ENCODE results near the gene ZNF827. TPM values are rescaled to one million over a fixed set of nuclear protein-coding genes. Genes with fewer than 3 reads are reported as not detected.

Gene ZNF827
- total and polyA plus RNA-seq, 2 of the 13 experiments (the other 11 are each of a cell fraction or from before 2014, with no cell fraction given), result 2.8 TPM

- TF ChIP-seq HNF1A (IDR thresholded peaks at IDR 0.05; ENCODE audit: low read depth), result no peak
- TF ChIP-seq HNF1A (CRISPR knock-in tag; IDR thresholded peaks at IDR 0.05; ENCODE audit: borderline replicate concordance), result no peak
- TF ChIP-seq ZNF264 (CRISPR knock-in tag; IDR thresholded peaks at IDR 0.05), result no peak
- TF ChIP-seq FOSL1 (CRISPR knock-in tag; IDR thresholded peaks at IDR 0.05; ENCODE audit: borderline replicate concordance), result no peak
- no peak for TF ChIP-seq MLLT10 (CRISPR knock-in tag; IDR thresholded peaks at IDR 0.05)
- TF ChIP-seq ZMYM3 (CRISPR knock-in tag; IDR thresholded peaks at IDR 0.05), result no peak
Observed at GRCh38 chr4:145945431-145946155, 7.0 kb upstream of the ZNF827 start (continued).

- Histone ChIP-seq H3K4me2 (ENCODE audit: low read depth, low read length) (no peak overlapping the region), H3K4me1 (ENCODE audit: insufficient read depth, low read length) (no peaks in the 10 kb centered on the region), H3K79me2 (ENCODE audit: insufficient read depth, low read length) (no peaks in the 10 kb centered on the region), H3K27me3 (ENCODE audit: control insufficient read depth in 1 of 2, insufficient read depth in 2 of 2, low read length in 2 of 2) (peaks cover 0 to 12% of the 10 kb centered on the region in 2 experiments; a peak in 2 of 5 replicates), H3K27ac (ENCODE audit: extremely low read length, insufficient read depth, low read length) (no peak overlapping the region), H2AFZ (ENCODE audit: low read length) (no peak overlapping the region), H3K9me3 (ENCODE audit: low read length) (no peaks in the 10 kb centered on the region), H3K36me3 (replicated peaks in 1 of 2; ENCODE audit: control insufficient read depth in 1 of 2, insufficient read depth in 2 of 2, low read length in 2 of 2) (no peaks in the 10 kb centered on the region), H3K4me3 (replicated peaks in 1 of 3; ENCODE audit: insufficient read depth in 1 of 3, low read depth in 2 of 3, low read length in 3 of 3) (no peak overlapping the region), H4K20me1 (ENCODE audit: insufficient read depth, low read length) (no peaks in the 10 kb centered on the region), H3K9ac (ENCODE audit: insufficient read depth, low read depth, low read length) (no peak overlapping the region)
- intact Hi-C loops (cut with micrococcal nuclease; ENCODE audit: unreplicated experiment), result no loop called here
- DNase-seq (ENCODE audit: low spot score), result no peak
- no peak for ATAC-seq
- ChIA-PET POLR2A (no interaction called here), CTCF (ENCODE audit: low intra/inter-chr PET ratio, low total read pairs) (no interaction called here)
- 14% methylated on average over 2 of the region's 2 CpGs for WGBS (ENCODE audit: low lambda C conversion rate)
- no peak for FAIRE-seq
- in situ Hi-C loops (cut with HindIII; ENCODE audit: extremely low pct_ligation_motif_present, low pct_unique_long_range_greater_than_20kb), result no loop called here
- no TSS peak for BruUV-seq (replicated peaks)
- no peak for TF ChIP-seq ZNF597 (CRISPR knock-in tag; IDR thresholded peaks at IDR 0.05)
- no peak for TF ChIP-seq SPEN (CRISPR knock-in tag; IDR thresholded peaks at IDR 0.05; ENCODE audit: low read depth)
- no peak for TF ChIP-seq CBX5 (CRISPR knock-in tag; IDR thresholded peaks at IDR 0.05; ENCODE audit: borderline replicate concordance)
- no peak for TF ChIP-seq ZNF224 (CRISPR knock-in tag; IDR thresholded peaks at IDR 0.05)
- no peak for TF ChIP-seq REPIN1 (CRISPR knock-in tag; IDR thresholded peaks at IDR 0.05; ENCODE audit: borderline replicate concordance, low read depth)
- TF ChIP-seq ZNF281 (CRISPR knock-in tag; IDR thresholded peaks at IDR 0.05; ENCODE audit: borderline replicate concordance), result no peak
- TF ChIP-seq ZNF207 (IDR thresholded peaks at IDR 0.05; ENCODE audit: borderline replicate concordance), result no peak
Observed at GRCh38 chr4:145944886-145945285, 6.3 kb upstream of the ZNF827 start.

Measured in HepG2 (cell line).